NCI-H1436 (cell line): ENCODE data around the gene INTS1.

Experiments used
- DNase-seq: peaks from one replicate; lab custom pipeline; 2025; lab: John Stamatoyannopoulos, UW

INTS1 gene

GRCh38 chr7:1503390-1503789 is 799 bp downstream of the INTS1 start:
- DNase-seq, result no peak

DNA sequence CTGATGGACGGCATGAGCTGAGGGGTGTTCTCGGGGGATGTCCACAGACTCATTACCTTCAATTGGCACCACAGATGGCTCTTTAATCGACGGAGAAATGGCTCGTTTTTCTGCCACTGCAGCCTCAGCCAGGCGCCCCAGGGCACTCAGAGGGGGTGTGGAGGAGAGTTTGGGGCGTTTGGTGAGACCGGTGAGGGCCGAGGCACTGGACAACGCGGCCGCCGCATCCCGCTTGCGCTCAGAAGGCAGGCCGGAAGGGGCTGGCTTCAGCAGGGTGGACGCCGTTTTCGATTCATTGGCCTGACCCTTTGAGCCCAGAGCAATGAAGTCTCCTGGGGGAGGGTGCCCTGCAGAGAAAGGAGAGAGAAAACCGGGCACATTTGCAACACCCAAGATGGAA is 1.3 kb downstream of the INTS1 start:
- DNase-seq, result no peak

DNA sequence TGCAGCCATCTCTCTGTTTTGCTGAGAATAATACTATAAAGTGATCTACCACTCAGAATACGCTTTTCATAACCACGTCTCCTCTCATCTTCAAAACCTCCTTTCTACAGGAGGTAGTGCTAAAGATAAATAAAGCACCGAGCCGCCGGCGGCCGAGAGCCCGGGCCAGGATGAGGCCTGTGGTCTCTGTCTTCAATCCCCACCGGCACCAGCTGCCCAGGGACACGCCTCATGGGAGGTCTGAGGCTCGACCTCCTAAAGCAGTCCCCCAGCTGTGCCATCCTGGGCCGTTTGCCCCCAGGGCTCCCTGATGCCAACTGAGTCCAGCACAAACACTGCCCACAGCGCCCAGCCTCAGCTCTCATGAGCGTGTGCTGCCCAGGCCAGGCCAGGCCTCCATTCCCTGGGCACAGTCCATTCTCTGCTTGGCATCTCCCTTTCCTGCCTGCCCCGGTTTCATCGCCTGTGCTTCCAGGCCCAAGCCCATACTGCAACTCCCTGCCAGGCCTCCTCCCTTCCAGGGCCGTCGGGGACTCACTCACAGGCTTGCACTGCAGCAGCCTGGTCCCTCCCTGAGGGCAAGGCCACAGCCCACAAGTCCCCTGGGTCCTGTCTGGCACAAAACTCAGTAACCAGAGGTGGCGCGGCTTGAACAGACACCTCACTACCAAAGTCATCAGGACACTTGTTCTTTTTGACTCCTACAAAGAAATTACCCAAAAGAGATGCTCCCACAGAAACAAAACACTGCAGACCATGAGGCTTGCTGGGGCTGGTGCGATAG is 2.5 kb downstream of the INTS1 start:
- no peak for DNase-seq

DNA sequence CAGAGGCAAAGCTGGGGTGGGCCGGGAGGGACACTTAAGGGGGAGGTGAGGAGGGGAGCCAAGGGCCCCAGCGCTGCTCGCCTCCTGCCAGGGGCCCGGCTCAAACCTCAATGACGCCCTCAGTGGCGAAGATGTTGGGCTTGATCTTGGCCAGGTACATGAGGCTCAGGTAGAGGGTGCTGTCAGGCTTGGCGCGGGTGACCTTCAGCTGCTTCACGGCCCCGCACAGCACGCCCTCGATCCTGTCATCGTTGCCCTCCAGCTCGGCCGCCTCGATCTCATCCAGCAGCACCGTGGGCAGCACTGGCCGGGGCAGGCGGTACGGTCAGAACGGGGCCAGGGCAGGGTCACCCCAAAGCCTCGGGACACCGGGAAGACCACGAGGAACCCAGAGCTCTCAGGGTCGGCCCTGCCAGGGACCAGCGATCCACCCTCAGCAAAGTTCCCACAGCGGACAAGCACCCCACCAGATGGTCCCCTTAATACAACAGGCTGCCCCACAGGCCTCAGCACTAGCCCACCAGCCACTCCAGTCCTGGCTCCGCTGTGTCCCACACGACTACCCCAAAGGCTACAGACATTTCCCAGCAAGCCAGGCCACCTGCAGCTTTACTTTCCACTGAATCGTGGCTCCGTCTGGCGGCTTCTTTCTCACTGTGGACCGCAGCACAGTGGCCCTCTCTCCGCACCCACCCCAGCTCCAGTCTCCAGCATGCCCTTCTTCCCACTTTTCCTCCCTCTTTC is 4.0 kb downstream of the INTS1 start:
- DNase-seq, result no peak

DNA sequence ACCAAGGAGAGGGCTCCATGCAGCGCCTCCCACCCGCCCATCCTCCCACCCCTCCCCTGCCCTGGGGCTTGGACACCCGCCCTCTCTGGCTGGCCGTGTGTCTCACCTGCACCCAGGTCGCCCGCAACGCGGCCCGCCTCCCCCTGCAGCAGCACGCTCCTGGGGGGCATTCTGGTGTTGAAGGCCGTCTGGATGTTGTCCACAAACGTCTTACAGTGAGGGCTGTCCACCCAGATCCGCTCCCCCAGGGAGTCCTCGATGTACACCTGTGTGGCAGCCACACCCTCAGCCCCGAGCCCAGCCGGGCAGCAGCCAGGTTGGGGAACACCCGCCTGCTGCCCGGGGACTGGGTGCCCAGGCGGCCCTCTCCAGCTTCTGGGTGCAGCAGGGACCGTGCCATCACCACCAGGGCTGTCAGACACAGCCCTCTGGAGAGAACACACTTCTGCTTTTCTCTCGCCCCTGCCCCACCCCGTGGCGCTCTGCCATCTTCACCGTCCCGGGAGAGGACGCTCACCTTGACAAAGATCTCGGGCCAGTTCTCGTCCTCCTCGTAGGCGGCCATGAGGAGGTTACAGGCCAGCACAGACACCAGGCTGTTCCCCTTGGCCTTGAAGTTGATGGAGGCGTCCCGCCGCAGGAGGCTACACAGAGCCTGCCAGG is 4.7 kb downstream of the INTS1 start:
- DNase-seq, result no peak

DNA sequence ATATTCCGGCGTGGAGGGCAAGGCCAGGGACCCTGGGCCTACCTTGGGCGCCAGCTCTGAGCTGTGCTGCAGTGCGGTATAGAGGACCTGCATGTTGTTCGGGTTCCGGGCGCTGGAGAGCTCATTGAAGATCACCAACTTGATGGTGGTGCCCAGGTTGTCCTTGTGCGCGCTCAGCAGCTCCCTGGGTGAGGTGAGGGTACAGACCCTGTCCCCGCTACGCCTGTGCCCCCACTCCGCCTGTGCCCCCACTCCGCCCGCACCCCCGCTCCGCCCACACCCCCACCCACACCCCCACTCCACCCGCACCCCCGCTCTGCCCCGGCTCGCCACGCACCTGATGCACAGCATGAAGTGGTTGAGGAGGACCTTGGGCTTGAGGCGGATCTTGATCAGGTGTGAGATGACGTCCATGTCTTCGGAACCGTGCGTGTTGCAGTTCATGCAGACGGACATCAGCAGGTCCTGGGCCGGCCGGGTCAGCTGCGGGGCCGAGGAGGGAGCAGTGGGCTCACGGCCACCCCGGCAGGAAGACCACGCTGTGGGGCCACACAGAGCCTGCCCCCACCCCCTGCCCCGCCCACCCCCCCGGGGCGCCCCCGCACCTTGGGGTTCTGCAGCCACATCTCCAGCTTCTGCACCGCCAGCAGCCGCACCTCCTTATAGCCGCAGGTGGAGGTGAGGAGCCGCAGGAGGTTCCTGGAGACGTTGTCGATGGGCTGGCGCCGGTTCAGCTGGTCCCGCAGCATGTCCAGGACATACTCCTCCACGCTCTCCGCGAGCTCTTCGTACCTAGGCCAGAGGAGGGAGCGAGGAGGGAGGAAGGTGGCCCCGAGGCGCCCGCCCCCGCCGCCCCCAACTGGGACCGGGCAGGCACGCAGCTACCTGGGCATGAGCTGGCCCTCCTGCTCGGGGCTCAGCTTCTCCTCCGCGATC is 5.6 kb downstream of the INTS1 start:
- no peak for DNase-seq

DNA sequence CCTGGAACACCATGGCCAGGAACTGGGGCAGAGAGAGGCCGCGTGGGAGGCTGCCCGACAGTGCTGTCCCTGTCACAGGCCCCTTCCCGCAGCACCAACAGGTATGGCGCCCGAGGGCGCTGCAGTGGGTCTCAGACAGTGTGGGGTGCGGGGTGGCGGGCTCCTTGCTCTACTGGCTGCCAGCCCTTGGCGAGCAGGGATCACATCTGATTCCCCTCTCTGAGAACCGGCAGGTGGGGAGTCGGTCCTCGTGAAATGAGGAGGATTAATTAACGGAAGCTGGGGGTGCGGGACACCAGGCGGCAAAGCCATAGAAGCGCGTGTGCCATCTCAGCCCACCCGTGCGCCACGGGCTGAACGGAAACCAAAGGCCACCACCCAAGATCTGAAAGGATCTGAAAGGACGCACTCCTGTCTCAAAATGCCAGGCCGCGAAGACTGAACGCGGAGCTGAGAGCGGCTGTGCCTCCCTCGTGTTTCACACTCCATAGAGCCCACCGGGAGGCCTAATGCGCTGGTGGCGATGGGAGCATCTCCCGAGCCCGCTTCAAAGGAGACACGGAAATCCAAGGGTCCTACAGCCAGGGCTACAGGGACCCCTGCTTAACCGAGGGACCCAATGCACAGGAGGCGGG is 6.8 kb downstream of the INTS1 start:
- DNase-seq, result no peak

DNA sequence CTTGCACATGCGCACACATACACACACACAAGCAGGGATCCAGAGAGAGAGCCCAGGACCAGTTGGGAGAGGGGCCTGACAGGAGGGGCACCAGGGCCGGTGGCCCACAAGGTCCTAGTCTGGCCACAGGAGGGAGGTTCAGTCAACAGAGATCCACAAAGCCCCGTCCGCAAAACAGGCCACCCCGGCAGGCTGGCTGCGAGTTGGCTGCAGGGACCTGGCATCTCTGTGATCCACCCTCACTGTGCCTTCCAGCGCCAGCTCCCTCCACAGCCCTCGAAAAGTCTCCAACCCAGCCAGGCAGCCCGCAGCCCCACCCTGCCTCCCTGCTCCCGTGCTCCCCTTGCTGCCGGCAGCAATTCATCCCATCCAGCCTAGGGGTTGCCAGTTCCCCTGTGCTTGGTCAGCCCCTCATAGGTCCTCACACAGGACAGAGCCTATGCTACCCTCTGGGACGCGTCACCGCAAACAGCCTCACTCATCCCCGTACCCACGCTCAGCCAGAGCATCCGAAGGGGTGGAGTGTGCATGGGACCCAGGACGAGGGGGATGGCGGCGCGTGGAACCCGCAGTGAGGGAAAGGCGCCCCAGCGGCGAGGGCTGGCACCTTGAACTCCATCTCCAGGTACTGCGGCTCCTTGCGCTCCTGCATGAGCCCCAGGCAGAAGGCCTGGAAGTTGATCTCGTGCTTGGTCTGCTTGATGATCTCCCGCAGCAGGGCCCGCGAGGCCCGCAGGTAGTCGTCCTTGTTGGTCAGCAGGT is 7.5 kb downstream of the INTS1 start:
- no peak for DNase-seq

- no peak for DNase-seq
Measured at GRCh38 chr7:1495564-1496242, 8.5 kb downstream of the INTS1 start.

DNA sequence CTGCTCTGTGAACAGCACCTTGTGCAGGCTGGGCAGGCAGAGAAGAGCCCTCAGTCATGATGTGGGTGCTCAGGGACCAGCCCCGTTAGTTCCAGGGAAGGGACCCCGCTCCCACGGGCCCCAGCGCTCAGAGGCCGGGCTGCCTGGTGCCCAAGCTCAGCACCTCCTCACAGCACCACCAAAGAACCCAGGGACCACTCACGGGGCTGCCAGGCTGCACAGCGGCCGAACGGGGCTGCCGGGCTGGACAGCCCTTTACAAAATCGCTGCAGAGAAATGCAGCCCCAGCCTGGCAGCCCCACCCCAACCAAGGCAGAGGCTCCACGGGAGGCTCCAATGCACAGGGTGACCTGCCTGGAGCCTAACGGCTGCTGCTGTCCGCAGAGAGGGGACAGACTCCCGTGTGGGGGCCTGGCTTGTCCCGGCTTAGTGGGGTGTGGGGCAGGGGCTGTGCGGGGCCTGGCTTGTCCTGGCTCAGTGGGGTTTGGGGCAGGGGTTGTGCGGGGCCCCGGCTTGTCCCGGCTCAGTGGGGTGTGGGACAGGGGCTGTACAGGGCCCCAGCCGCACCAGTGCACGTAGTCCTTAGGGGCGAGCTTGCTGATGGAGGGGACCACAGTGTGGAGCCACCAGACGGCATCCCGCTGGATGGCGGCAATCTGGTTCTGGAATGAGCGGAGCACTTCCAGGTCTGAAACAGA is 9.2 kb downstream of the INTS1 start:
- no peak for DNase-seq

GRCh38 chr7:1494447-1494846 is 9.7 kb downstream of the INTS1 start:
- DNase-seq, result no peak

DNA sequence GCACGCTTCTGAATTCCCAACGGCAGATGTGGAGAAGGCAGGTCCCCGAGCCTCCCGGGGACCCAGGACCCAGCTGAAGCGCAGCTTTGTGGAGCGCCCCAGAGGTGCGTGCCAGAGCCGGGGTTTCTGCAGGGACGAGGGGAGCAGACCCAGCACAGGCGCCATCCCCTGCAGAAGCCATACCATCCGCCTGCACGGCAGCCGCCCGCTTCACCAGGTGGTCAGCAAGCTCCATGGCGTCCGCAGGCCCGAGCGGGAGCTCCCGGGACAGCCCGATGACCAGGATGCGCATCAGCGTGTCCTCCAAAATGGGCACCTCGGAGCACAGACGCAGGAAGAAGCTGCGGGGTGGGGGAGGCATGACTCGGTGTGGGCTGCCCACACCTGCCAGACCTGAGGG is 10.6 kb downstream of the INTS1 start:
- no peak for DNase-seq

- no peak for DNase-seq
Measured at GRCh38 chr7:1493129-1493528, 11.1 kb downstream of the INTS1 start.

GRCh38 chr7:1492640-1493039 is 11.5 kb downstream of the INTS1 start:
- no peak for DNase-seq

- DNase-seq, result no peak
Measured at GRCh38 chr7:1492221-1492620, 12.0 kb downstream of the INTS1 start.

DNA sequence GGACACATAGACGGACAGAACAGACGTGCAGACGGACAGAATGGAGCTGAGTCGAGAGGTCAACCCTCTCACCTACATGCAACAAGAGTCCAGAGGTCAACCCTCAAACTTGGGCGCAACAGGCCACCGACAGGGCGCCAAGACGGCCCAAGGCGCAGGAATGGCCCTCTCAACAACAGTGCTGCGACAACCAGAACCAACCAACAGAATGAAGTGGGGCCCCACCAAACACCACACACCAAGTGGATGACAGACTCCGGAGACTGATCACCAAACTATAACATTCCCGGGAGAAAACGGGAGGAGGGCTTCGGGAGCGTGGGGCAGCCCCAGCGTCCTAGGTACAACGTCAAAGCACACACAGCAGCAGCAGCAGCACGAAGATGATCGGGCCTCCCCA is 13.4 kb downstream of the INTS1 start:
- DNase-seq, result no peak

- DNase-seq, result no peak
Measured at GRCh38 chr7:1489336-1489735, 14.9 kb downstream of the INTS1 start.

DNA sequence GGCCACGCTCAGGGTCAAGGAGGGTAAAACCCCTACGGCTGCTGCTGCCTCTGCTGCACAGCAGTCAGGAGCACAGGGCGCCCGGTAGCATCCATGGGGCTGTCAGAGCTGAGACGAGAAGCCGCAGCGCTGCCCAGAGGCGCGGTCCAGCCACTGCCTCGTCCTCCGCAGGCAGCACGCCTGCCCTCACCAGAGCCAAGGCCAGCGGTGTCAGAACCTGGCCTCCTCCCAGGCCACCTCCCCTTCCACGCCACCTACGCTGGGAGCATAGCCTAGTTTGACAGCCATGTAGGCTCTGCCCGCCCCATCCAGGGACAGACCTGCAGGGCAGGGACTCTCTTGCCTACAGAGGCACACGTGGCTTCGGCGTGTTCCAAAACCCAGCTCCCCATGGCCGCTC is 16.2 kb downstream of the INTS1 start:
- DNase-seq, result no peak

DNA sequence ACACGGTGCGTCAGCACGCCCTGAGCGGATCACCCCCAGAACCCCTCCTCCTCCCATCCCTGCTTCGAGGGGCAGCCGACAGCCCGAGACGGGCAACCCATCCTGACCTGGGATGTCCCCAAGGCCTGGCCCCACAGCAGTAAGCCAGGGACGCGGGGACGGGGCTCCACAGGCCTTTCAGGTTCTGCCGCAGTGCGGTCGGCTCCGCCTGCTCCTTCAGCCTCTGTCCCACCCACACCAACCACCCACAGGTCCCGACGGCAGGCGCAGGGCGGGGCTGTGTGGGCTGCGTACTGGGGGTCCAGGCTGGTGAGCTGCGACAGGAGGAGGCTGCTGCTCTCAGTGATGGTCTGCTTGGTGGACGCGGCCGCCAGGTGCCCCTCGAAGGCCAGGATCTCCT is 16.7 kb downstream of the INTS1 start:
- DNase-seq, result no peak

GRCh38 chr7:1486571-1486970 is 17.6 kb downstream of the INTS1 start:
- DNase-seq, result no peak
